Measurements from ENCODE around the gene LHX3. TPM values are rescaled to one million over a fixed set of nuclear protein-coding genes. Genes with fewer than 3 reads are reported as not detected.

Gene LHX3
- total RNA-seq, 1 experiment from 2014 or later, result not detected

GRCh38 chr9:136198605-136199083 is 6.3 kb downstream of the LHX3 start:
- Mint-ChIP-seq H3K27ac (no peak overlapping the region), H3K27me3 (ENCODE audit: low read depth) (peaks cover 97% of the 10 kb centered on the region), H3K36me3 (ENCODE audit: insufficient read depth in 1 of 3, low read depth in 3 of 3) (no peaks in the 10 kb centered on the region), H3K4me1 (peaks cover 11 to 29% of the 10 kb centered on the region in 2 experiments), H3K9me3 (no peaks in the 10 kb centered on the region), H3K4me3 (peak overlapping the region in 1 of 2 experiments; percentile 54; a peak in 1 of 5 replicates)
- no peak; the same call in 2 of the 3 replicates for TF ChIP-seq CTCF (conservative IDR thresholded peaks at IDR 0.05)
- no peak overlapping the region for H2BK120ac ChIP-seq (ENCODE audit: low read depth, low read length, poor library complexity, severe bottlenecking)
- DNase-seq, result no peak
- no peak overlapping the region for H3K27ac ChIP-seq (ENCODE audit: insufficient read length, low read depth, low read length)
- peak overlapping the region; percentile 13 for H3K4me2 ChIP-seq (ENCODE audit: insufficient read depth, insufficient read length, low read length)
- no peak overlapping the region for H2AFZ ChIP-seq (ENCODE audit: low read length)
- H2BK20ac ChIP-seq (ENCODE audit: low read depth, low read length, poor library complexity, severe bottlenecking), result no peak overlapping the region
- H2BK12ac ChIP-seq (ENCODE audit: insufficient read length, low read depth, low read length), result no peak overlapping the region
- H3K9me3 ChIP-seq (ENCODE audit: control insufficient read depth, low read depth, low read length), result no peaks in the 10 kb centered on the region
- no peak overlapping the region for H3K4ac ChIP-seq (ENCODE audit: low read depth, low read length)
- no peak overlapping the region for H2AK5ac ChIP-seq (ENCODE audit: insufficient read length, low read length)
- H3K18ac ChIP-seq (ENCODE audit: insufficient read length, low read depth, low read length), result no peak overlapping the region
- H4K20me1 ChIP-seq (ENCODE audit: control insufficient read depth, insufficient read depth, insufficient read length), result no peaks in the 10 kb centered on the region
- H3K14ac ChIP-seq (ENCODE audit: insufficient read depth, low read length), result no peak overlapping the region
- H2BK15ac ChIP-seq (ENCODE audit: low read depth, low read length), result no peak overlapping the region
- H3K56ac ChIP-seq (ENCODE audit: insufficient read length, low read depth, low read length), result no peak overlapping the region
- H3K79me2 ChIP-seq (ENCODE audit: insufficient read depth, low read length), result no peaks in the 10 kb centered on the region
- peaks cover 5% of the 10 kb centered on the region for H3K23me2 ChIP-seq (ENCODE audit: insufficient read length, low read depth, low read length, poor library complexity, severe bottlenecking)
- WGBS (ENCODE audit: extremely low coverage, insufficient read length, low lambda C conversion rate), result no CpG with 5 or more reads among the region's 62 CpGs
- no peaks in the 10 kb centered on the region for H3K4me1 ChIP-seq (ENCODE audit: insufficient read depth, low read length)
- H3K79me1 ChIP-seq (ENCODE audit: insufficient read depth, low read depth, low read length, poor library complexity, severe bottlenecking), result no peaks in the 10 kb centered on the region
- H4K8ac ChIP-seq (replicated peaks; ENCODE audit: insufficient read length, low read depth, low read length), result no peak overlapping the region
- no peak overlapping the region for H3T11ph ChIP-seq (ENCODE audit: low read length)
- H2BK5ac ChIP-seq (ENCODE audit: insufficient read length, low read length), result no peak overlapping the region
- H3K23ac ChIP-seq (ENCODE audit: insufficient read length, low read depth, low read length), result no peak overlapping the region
- no peak overlapping the region for H4K91ac ChIP-seq (ENCODE audit: insufficient read length, low read depth, low read length)
- H4K5ac ChIP-seq (ENCODE audit: insufficient read length, low read depth, low read length), result no peak overlapping the region
- H3K9ac ChIP-seq (ENCODE audit: extremely low read depth, insufficient read length, low read length), result no peak overlapping the region
- H3K27me3 ChIP-seq (ENCODE audit: insufficient read depth, low read length), result peaks cover 88% of the 10 kb centered on the region

Measured in H9 (cell line).